ENCODE measurements around the gene ANKRD6.

The ANKRD6 gene

DNA sequence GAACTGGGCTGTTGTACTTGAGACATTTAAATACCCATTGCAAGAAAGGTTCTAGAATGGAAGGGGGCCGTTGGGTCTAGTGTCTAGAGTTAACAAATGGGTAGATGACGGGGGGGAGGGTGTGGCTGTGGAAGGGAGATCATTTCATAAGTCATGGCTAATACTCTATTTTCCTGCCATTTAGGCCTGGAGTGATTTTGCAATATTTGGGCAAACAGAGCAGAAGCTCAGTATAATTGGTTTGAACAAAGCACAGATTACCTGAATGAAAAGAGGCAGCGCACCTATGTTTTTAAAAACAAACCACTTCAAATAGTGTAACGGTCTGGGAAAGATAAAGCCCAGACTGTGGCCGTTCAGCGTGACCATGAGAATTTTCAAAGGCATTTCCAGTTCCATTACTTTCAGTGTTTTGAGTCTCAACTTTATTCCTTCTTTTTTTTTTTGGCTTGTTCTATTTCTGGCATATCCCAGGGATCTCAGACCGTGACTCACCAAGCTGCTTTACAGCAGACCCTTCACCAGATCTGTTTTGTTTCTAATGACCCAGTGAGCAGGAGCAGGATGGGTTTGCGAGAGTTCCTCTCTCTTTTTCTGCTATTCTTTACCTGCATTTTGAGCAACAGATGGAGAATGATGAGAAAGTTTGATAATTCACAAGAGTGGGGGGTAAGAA lies 131.9 kb downstream of the ANKRD6 start:
- Histone ChIP-seq H3K27me3 (replicated peaks; ENCODE audit: control insufficient read depth, insufficient read depth, low read length) (no peaks in the 10 kb centered on the region), H3K36me3 (ENCODE audit: control insufficient read depth, insufficient read depth, low read length) (no peaks in the 10 kb centered on the region), H3K4me3 (replicated peaks; ENCODE audit: low read depth, low read length) (no peak overlapping the region)
- TF ChIP-seq, protein P1, sequence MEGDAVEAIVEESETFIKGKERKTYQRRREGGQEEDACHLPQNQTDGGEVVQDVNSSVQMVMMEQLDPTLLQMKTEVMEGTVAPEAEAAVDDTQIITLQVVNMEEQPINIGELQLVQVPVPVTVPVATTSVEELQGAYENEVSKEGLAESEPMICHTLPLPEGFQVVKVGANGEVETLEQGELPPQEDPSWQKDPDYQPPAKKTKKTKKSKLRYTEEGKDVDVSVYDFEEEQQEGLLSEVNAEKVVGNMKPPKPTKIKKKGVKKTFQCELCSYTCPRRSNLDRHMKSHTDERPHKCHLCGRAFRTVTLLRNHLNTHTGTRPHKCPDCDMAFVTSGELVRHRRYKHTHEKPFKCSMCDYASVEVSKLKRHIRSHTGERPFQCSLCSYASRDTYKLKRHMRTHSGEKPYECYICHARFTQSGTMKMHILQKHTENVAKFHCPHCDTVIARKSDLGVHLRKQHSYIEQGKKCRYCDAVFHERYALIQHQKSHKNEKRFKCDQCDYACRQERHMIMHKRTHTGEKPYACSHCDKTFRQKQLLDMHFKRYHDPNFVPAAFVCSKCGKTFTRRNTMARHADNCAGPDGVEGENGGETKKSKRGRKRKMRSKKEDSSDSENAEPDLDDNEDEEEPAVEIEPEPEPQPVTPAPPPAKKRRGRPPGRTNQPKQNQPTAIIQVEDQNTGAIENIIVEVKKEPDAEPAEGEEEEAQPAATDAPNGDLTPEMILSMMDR (IDR thresholded peaks at IDR 0.05; ENCODE audit: insufficient read depth, low read length, poor library complexity, severe bottlenecking): no peak
- no peak for DNase-seq (ENCODE audit: extremely low read depth, insufficient read length)

DNA sequence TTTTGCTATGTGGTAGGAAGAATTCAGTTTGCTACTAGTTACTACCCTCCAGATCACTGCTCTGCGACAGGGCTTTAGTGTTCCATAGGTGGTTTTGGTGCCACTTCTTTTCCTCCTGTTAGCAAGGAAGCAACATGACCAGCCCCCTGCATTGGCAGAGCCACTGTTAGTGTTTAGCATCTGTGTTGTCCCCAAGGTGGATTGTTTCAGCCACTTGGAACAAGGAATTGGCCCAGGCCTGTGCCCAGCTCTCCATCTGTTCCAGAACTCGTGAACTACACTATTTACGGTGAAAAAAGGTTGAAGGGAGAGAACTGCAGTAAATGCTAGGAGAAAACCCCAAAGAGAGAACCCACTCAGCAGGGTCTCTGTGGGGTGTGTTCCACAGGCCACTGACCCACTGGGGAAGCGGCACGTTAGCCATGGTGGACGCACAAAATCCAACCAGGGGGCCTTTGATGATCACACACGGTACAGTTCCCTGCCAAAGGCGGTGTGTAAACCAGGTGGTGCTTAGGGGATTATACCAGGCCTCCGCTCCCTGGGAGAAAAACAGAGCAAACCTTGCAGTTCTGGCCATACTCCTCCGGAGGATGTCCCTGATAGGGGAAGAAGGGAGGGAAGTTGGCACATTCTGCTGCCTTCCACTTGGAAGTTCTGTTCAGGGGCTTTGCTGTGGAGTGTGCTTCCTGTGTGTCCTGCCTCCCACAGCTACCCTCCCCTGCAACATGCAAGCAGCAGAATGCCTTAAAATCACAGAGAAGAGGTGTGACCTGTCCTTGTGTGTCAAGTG lies 133.3 kb downstream of the ANKRD6 start:
- Histone ChIP-seq H3K4me3 (replicated peaks; ENCODE audit: low read depth, low read length) (no peak overlapping the region), H3K36me3 (ENCODE audit: control insufficient read depth, insufficient read depth, low read length) (no peaks in the 10 kb centered on the region), H3K27me3 (replicated peaks; ENCODE audit: control insufficient read depth, insufficient read depth, low read length) (no peaks in the 10 kb centered on the region)
- no peak for DNase-seq (ENCODE audit: extremely low read depth, insufficient read length)
- TF ChIP-seq, protein P1 (IDR thresholded peaks at IDR 0.05; ENCODE audit: insufficient read depth, low read length, poor library complexity, severe bottlenecking): no peak

DNA sequence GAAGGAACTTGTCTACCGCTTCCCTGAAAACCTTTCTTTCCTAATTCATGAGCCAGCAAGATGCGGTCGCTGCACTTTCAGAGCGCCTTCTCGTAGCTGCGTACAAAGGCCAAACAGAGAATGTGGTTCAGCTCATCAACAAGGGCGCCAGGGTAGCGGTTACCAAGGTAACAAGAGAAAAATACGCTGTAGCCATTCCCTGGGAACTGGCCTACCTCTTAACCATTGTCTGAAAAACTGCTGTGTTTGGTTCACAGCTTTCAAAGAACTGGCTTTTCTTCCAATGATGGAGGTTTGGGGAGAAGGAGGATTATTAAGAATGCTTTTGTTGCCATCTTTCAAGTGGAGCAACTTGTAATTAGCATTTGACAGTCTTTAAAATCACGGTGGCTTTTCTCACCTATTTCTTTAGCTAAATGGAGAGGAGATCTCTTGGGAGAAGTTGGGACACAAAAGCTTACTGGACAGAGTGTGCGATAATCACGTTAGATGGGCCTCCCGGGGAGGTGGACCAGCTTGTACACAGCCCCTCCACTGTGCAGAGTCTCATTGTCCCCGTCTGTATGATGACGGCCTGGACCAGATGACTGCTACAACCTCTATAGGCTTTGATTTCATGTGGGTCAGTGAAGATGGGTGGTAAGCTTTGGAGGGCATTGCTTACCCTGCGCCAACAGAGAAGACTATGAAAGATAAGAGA lies 134.1 kb downstream of the ANKRD6 start:
- Histone ChIP-seq H3K4me3 (replicated peaks; ENCODE audit: low read depth, low read length) (no peak overlapping the region), H3K27me3 (replicated peaks; ENCODE audit: control insufficient read depth, insufficient read depth, low read length) (no peaks in the 10 kb centered on the region), H3K36me3 (ENCODE audit: control insufficient read depth, insufficient read depth, low read length) (no peaks in the 10 kb centered on the region)
- TF ChIP-seq, protein P1 (IDR thresholded peaks at IDR 0.05; ENCODE audit: insufficient read depth, low read length, poor library complexity, severe bottlenecking): no peak
- no peak for DNase-seq (ENCODE audit: extremely low read depth, insufficient read length)

DNA sequence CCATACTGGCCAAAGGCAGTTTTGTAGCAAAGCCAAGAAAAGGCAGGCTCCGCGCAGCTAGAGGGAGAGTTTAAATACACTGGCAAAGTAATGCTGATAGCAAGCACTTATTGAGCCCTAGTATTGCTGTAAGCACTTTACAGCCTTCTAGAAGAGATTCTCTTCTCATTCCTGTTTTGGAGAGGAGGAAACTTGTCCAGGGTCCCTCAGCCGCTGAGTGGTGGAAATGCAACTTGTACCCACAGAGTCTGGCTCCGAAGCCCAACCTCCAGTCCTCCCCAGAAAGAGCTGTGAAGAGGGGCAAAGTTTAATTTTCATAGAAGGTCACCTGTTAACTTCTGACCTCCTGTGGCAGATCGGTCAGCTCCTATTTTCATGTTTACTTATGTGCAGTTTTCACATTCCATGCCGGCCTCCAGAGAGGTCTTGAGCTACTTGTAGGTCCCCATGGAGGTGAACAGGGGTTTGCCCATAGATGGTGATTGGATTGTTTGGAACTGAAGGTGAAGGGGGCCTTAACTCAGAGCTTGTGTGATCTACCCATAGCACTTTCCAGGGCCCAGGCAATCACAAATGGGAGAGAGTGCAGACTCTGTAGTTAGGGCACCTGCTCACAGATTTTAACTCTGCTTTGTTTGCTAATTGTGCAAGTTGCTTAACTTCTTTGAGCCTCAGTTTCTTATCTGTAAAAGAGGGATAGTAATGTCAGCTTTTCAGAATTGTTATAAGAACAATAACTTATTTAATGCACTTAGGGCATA lies 134.9 kb downstream of the ANKRD6 start:
- Histone ChIP-seq H3K36me3 (ENCODE audit: control insufficient read depth, insufficient read depth, low read length) (no peaks in the 10 kb centered on the region), H3K4me3 (replicated peaks; ENCODE audit: low read depth, low read length) (no peak overlapping the region), H3K27me3 (replicated peaks; ENCODE audit: control insufficient read depth, insufficient read depth, low read length) (no peaks in the 10 kb centered on the region)
- no peak for DNase-seq (ENCODE audit: extremely low read depth, insufficient read length)
- TF ChIP-seq, protein P1 (IDR thresholded peaks at IDR 0.05; ENCODE audit: insufficient read depth, low read length, poor library complexity, severe bottlenecking): no peak

DNA sequence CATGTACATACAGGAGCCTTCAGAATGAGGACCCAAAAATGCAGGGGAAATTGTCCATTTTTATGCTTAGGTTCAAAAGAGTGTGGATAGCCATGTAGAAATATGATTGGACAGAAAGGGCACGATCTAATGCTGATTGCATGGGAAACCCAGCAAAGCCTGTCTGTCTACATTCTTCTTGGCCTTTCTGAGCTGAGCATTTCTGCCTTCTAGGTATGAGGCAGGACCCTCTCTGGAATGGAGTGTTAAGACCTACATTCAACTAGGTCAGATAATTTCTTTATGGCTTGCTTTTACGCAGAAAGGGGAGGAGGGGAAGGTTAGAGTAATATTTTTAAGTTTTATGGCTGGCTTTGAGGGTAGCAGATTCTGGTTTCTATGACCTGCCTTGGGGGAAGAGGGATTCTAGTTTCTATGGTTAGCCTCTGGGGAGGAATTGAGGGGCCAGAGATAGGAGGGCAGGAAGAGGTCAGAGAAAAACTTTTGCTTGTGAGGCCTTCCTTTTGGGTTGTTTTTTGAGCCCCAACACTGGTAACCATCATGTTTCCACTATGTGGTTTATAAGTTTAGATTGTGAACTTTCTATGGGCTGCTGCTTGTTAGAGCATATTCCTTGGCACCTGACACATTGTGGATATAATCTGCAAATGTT lies 142.1 kb downstream of the ANKRD6 start:
- DNase-seq (ENCODE audit: extremely low read depth, insufficient read length): no peak
- Histone ChIP-seq H3K4me3 (replicated peaks; ENCODE audit: low read depth, low read length) (no peak overlapping the region), H3K27me3 (replicated peaks; ENCODE audit: control insufficient read depth, insufficient read depth, low read length) (no peaks in the 10 kb centered on the region), H3K36me3 (ENCODE audit: control insufficient read depth, insufficient read depth, low read length) (no peaks in the 10 kb centered on the region)
- TF ChIP-seq, protein P1 (IDR thresholded peaks at IDR 0.05; ENCODE audit: insufficient read depth, low read length, poor library complexity, severe bottlenecking): no peak
